GM21515 (cell line): ENCODE results near the gene ATP5PF.
"Not testable (repeated sequence)": the region's sequence is repeated elsewhere in the genome, so short reads cannot be mapped to it uniquely, and the experiment has no call there.

ENCODE experiments used
- ATAC-seq: cut with Tn5 transposase; IDR thresholded peaks from one replicate; pipeline ENCODE4 v1.9.1; 2021; ENCODE audit not compliant: unreplicated experiment

The ATP5PF gene

GRCh38 chr21:25732091-25732760 is 2.5 kb downstream of the ATP5PF start:
- no peak for ATAC-seq

- ATAC-seq, result no peak
Measured at GRCh38 chr21:25722631-25723030, 12.1 kb downstream of the ATP5PF start.

- no peak for ATAC-seq
Measured at GRCh38 chr21:25721987-25722386, 12.7 kb downstream of the ATP5PF start.

DNA sequence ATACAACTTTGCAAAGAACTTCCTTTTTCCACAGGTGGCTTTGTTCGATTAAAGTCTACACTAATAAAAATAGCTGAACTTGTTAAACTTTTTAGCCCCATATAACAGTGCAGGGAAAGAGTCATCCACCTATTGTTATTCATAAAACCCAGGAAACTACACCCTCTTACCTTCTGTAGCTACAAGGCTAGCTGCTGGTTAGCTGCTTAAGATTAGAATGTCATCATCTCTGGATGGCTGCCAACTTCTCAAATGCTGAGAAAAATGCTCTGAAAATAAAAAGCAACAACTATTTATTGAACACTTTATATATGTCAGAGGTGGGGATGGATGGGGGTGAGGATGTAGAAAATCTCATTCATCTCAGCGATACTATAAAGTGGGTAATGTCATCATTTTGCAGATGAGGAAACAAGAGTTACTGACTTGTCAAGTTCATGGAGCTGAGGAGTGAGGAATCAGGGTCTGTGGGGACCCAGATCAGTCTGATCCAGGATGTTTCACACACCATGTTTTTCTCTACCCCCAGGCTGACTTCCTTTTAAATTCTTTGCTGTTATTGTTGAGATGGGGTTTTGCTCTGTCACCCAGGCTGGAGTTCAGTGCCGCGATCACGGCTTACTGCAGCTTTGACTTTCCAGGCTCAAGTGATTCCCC is 17.1 kb downstream of the ATP5PF start:
- no peak for ATAC-seq

DNA sequence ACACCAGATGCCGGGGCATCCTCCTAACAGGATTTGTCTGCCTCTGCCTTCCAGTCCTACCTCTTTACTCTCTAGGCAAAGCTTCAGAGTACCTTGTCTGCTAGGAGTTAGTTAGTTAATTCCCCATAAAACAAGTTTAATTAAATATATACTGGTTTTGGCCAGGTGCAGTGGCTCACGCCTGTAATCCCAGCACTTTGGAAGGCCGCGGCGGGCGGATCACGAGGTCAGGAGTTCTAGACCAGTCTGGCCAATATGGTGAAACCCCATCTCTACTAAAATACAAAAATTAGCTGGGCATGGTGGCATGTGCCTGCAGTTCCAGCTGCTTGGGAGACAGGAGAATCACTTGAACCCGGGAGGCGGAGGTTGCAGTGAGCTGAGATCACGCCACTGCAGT is 20.6 kb downstream of the ATP5PF start:
- ATAC-seq, result not testable (repeated sequence)

- no peak for ATAC-seq
Measured at GRCh38 chr21:25710550-25710949, 24.2 kb downstream of the ATP5PF start.

DNA sequence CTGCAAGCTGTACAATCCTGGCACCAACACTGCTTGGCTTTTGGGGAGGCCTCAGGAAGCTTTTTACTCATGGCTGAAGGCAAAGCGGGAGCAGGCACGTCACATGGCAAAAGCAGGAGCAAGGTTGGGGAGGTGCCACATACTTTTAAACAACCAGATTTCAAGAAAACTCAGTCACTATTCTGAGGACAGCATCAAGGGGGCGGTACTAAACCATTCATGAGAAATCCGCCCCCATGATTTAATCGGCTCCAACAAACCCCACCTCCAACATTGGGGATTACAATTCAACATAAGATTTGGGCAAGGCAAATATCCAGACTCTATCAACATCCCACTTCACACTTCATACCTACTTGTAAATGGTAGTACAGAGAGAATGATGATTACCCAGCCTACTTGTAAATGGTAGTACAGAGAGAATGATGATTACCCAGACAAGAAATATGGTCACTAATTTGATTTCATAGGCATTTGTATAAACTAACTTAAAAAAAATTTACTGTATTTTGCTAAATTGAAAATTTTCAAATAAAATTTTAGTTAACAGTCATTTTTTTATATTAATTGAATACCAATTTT is 24.9 kb downstream of the ATP5PF start:
- ATAC-seq, result no peak

- ATAC-seq, result peak; percentile 61
Measured at GRCh38 chr21:25708467-25709065, 26.1 kb downstream of the ATP5PF start.

DNA sequence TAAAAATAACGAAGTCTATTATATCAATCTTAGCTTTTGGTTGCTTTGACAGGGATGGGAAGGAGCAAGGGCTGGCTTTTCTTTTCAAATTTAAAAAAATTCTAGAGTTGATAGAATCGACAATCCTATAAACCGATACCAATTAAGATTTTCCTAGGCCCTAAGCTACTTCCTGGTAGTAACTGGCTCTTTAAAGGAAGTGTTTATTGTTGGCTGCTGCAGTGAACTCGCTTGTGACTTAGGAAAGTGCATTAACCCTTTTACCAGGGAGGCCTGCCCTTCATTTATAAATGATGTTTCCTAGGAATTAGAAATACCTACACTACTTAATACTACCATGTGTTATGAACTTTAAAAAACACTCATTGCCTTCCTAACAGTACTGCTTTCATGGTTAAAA is 33.2 kb downstream of the ATP5PF start:
- ATAC-seq, result no peak

DNA sequence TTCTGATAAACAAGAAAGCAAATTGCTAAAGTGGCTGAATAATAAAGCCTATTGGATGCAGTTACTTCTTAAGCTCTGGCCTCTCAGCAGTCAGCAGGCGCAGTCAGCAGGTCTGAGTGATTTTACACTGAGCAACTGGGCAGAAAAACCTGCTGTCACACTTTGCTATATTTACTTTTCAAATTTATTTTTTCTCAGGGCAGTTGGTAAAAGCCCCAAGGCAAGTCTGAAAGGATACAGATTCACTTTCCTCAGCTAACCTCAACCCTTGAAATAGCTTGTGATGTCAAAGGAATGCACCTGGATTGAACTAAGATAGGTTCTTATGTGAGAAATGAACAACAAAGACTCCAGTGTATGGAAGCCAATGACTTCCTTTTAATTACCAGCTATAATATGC is 34.0 kb downstream of the ATP5PF start:
- ATAC-seq, result no peak

- ATAC-seq, result not testable (repeated sequence)
Measured at GRCh38 chr21:25695461-25695860, 39.2 kb downstream of the ATP5PF start.

DNA sequence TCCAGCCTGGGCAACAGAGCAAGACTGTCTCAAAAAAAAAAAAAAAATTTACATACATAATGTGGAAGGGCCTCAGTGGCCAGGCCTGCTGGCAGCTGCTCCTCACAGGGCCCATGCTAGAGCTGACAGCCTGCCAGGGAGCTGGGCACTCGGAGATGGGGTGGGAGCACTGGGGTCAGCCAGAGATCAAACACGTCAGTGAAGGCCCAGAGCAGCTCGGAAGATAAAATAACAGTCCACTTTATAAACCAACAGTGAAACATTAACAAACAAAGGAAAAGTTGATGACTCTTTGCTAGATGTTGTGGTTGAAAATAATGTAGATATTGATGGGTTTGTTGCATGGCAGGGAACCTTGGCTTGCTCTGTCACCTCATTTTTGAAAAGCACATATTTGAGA is 42.7 kb downstream of the ATP5PF start:
- no peak for ATAC-seq

DNA sequence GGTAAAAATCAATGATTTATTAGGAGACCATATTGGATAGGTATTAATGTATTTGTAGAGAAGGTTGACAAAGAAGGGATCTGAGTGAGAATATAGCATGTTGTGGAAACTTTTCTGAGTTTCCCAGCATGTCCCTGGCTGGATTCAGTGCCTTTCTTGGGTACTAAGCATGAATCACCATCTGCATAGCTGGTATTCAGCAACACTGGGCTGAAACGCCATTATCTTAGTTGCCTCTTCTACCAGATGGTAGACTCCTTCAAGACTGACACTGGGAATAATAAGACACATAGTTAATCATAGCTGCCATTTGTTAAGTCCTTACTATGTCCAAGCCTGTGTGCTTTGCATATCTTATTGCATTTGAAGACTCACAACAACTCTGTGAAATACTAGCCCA is 45.5 kb downstream of the ATP5PF start:
- no peak for ATAC-seq

DNA sequence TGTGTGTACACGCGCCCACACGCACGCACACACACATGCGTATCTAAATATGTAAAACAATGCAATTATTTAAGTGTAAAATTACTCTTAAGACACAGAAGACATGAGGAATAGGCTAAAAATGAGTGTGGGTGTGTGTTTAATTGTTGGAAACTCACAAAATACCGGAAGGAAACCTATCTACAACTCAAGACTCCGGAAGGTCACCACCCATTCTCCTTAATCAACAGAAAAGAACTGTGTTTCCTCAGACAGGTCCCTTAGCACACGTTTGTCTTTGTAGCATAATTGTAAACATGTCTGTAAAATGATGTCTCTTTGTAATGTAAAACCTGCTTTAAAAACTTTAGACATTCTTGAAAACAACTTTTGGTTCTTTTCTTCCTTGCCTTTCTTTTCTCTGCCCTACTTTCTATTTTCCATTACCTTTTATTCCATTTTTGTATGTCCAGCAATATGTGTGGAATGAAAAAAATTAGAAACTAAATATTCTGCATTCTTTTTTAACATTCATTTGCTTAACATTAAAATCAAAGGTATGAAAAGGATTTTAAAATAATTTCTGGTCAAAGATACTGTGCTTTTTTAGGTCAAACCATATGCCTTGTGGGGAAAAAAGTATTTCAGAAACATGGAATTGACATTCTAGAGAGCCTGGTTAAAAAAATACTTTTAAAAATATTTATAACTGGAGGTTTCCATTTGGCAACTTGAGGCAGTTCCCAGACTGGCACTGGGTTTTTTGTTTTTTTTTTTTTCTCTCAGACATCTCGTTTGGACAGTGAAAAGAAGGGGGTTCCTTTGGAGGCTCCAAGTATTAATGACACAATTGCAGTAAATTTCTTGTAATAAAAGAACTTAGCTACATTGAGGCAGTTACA is 46.2 kb downstream of the ATP5PF start:
- no peak for ATAC-seq

- ATAC-seq, result no peak
Measured at GRCh38 chr21:25687787-25688186, 46.9 kb downstream of the ATP5PF start.

DNA sequence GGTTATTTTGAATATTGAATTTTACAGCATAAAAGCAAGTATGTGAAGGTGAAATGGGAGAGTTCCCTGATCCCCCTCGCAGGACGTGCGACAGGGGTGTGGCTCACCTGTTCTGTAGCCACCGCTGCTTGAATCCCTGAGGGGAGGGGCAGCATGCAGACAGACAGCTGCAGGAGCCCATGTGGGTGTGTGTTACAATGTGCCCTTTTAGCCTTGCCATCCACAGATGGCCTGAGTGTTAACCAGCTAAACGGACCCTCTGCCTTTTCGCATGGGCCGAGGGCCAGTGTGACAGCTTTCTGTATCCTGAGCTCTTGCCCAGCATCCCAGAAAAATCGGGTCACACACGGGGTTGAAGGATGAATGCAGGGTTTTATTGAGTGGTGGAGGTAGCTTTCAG is 52.3 kb downstream of the ATP5PF start:
- ATAC-seq, result no peak

- ATAC-seq, result no peak
Measured at GRCh38 chr21:25676451-25676850, 58.3 kb downstream of the ATP5PF start.
